K562 (cell line): ENCODE data around the gene LPIN1. TPM values are rescaled to one million over a fixed set of nuclear protein-coding genes. Genes with fewer than 3 reads are reported as not detected.

Experiments
- CHD1 ChIP-seq: fragments of 200-600 bp; sonication (generic); IDR thresholded peaks from one replicate; pipeline ENCODE4 v1.6.1; 2012; ENCODE audit warnings: mild to moderate bottlenecking, moderate library complexity, low read length, inconsistent platforms
- E4F1 ChIP-seq: fragments of 250-450 bp; sonication (Bioruptor Pico); IDR thresholded peaks from 2 replicates; pipeline ENCODE4 v1.5.0; 2021; ENCODE audit warnings: mild to moderate bottlenecking, borderline replicate concordance
- FOXK1 ChIP-seq: sonication (generic); formaldehyde crosslinking; IDR thresholded peaks from 2 replicates; pipeline ENCODE4 v1.8.0; 2022; ENCODE audit warnings: missing genetic modification reagents, mild to moderate bottlenecking, borderline replicate concordance
- MYBL2 ChIP-seq, 2 experiments: fragments of 450-650 bp in 1 of 2; sonication (generic) in 1 of 2; formaldehyde crosslinking in 1 of 2; IDR thresholded peaks; 2 replicates each; pipeline versions ENCODE4 v1.6.1 to v1.8.1; 2017 to 2022; ENCODE audit warnings: borderline replicate concordance in 1 of 2, inconsistent platforms in 1 of 2, low read depth in 1 of 2, mild to moderate bottlenecking in 1 of 2, missing genetic modification reagents in 1 of 2, moderate library complexity in 1 of 2
- NFATC3 ChIP-seq: fragments of 450-650 bp; IDR thresholded peaks from 2 replicates; pipeline ENCODE4 v1.6.1; 2017; ENCODE audit warnings: mild to moderate bottlenecking
- NFE2L1 ChIP-seq: fragments of 450-650 bp; IDR thresholded peaks from 2 replicates; pipeline ENCODE4 v1.6.1; 2016; ENCODE audit warnings: missing genetic modification characterization, low read depth, mild to moderate bottlenecking, missing compliant biosample characterization, moderate library complexity, borderline replicate concordance
- PHF8 ChIP-seq: fragments of 200-600 bp; sonication (generic); IDR thresholded peaks from 2 replicates; pipeline ENCODE4 v1.6.1; 2012; ENCODE audit warnings: mixed run types, mild to moderate bottlenecking, inconsistent platforms, low read length, moderate library complexity, borderline replicate concordance
- RHOXF2B ChIP-seq: fragments of 250-450 bp; sonication (Bioruptor Pico); conservative IDR thresholded peaks from 2 replicates; pipeline ENCODE4 v1.5.1; 2021
- RUNX1 ChIP-seq: sonication (generic); IDR thresholded peaks from 2 replicates; pipeline ENCODE4 v1.6.1; 2016; ENCODE audit warnings: antibody characterized with exemption, low read depth
- SAFB2 ChIP-seq: fragments of 200-400 bp; formaldehyde crosslinking; IDR thresholded peaks from 2 replicates; pipeline ENCODE4 v1.6.1; 2018; ENCODE audit warnings: borderline replicate concordance, low read length, low read depth, moderate library complexity; ENCODE audit not compliant: severe bottlenecking
- SMAD1 ChIP-seq: fragments of 150-350 bp; IDR thresholded peaks from 2 replicates; pipeline ENCODE4 v1.6.1; 2014; ENCODE audit warnings: low read length, low read depth; ENCODE audit not compliant: partially characterized antibody
- SMARCA4 ChIP-seq: fragments of 450-650 bp; IDR thresholded peaks from 2 replicates; pipeline ENCODE4 v1.6.1; 2016
- SRF ChIP-seq, 2 experiments: fragments of 250-450, 450-650 bp in 1 of 2; sonication (Bioruptor Pico) in 1 of 2; sonication (generic) in 1 of 2; formaldehyde crosslinking; IDR thresholded peaks; 2 replicates each; pipeline versions ENCODE4 v1.5.0 to v1.5.1; 2020 to 2022; ENCODE audit warnings: mild to moderate bottlenecking in 1 of 2, missing genetic modification reagents in 1 of 2
- TCF7 ChIP-seq: sonication (generic); IDR thresholded peaks from 2 replicates; pipeline ENCODE4 v1.6.1; 2016; ENCODE audit warnings: antibody characterized with exemption, borderline replicate concordance
- XRCC3 ChIP-seq: fragments of 450-650 bp; IDR thresholded peaks from 2 replicates; pipeline ENCODE4 v1.6.1; 2017; ENCODE audit warnings: mild to moderate bottlenecking, moderate library complexity
- ZBTB49 ChIP-seq: sonication (generic); formaldehyde crosslinking; IDR thresholded peaks from 2 replicates; pipeline ENCODE4 v1.8.0; 2022; ENCODE audit warnings: missing genetic modification reagents, mild to moderate bottlenecking, borderline replicate concordance
- ZNF609 ChIP-seq: sonication (generic); formaldehyde crosslinking; IDR thresholded peaks from 2 replicates; pipeline ENCODE4 v1.8.1; 2023; ENCODE audit warnings: missing genetic modification reagents, mild to moderate bottlenecking, borderline replicate concordance
- ZSCAN29 ChIP-seq: fragments of 450-650 bp; IDR thresholded peaks from 2 replicates; pipeline ENCODE4 v1.6.1; 2017
- polyA plus RNA-seq, 8 experiments: library from polyadenylated mRNA; depleted of rRNA in 4 of 8; stranded (reverse) in 5 of 8; unstranded in 3 of 8; fragments of >200 nt; fragmentation: Nextera tagmentation in 2 of 8; fragmentation: Illumina TruSeq in 1 of 8; extraction: Ambion mirVana in 2 of 8; extraction: Trizol in 1 of 8; gene quantifications; 2 replicates each; pipeline versions ENCODE4 v1.2.1 to v1.2.3, GENCODE V29; 2011 to 2014; ENCODE audit warnings: inconsistent platforms in 1 of 8, missing spikeins in 1 of 8
- total RNA-seq, 7 experiments: library from RNA; depleted of rRNA in 6 of 7; stranded (reverse); fragments of >200 nt in 6 of 7; fragmentation: Illumina TruSeq in 2 of 7; extraction: Trizol in 2 of 7; gene quantifications; 2 replicates each; pipeline versions ENCODE4 v1.2.1 to v1.2.3, GENCODE V29; 2011 to 2021; ENCODE audit warnings: low replicate concordance in 1 of 7

LPIN1 gene
- total and polyA plus RNA-seq, 9 of the 15 experiments (the other 6 are each of a cell fraction or from before 2014, with no cell fraction given) = 9.2 to 84.0 (median 27.8) TPM

- TF ChIP-seq ZNF609 (no peak), RHOXF2B (CRISPR knock-in tag) (no peak), NFE2L1 (tag) (no peak), CHD1 (peak; percentile 8), E4F1 (no peak), SRF (CRISPR knock-in tag; IDR thresholded peaks at IDR 0.05) (no peak), SMAD1 (peak; percentile 9), TCF7 (no peak), FOXK1 (CRISPR knock-in tag) (no peak), RUNX1 (no peak), SMARCA4 (peak; percentile 95), XRCC3 (no peak), SAFB2 (no peak), PHF8 (peak; percentile 36; the same call in 1 of the 2 replicates), ZSCAN29 (no peak), MYBL2 (IDR thresholded peaks at IDR 0.05; ENCODE audit: low read depth) (no peak), MYBL2 (CRISPR knock-in tag; IDR thresholded peaks at IDR 0.05; ENCODE audit: borderline replicate concordance) (no peak), NFATC3 (peak; percentile 31; the same call in 1 of the 2 replicates), ZBTB49 (CRISPR knock-in tag) (no peak)
Measured at GRCh38 chr2:11829947-11830707, 83.7 kb downstream of the LPIN1 start (continued).
